Measurements from ENCODE around the gene KLK14. TPM values are rescaled to one million over a fixed set of nuclear protein-coding genes. Genes with fewer than 3 reads are reported as not detected.
A peak's percentile ranks its signal among the peaks of the same experiment; 100 is the strongest.

The KLK14 gene
- under 1 TPM; 0.26 to 0.77 TPM for total RNA-seq

DNA sequence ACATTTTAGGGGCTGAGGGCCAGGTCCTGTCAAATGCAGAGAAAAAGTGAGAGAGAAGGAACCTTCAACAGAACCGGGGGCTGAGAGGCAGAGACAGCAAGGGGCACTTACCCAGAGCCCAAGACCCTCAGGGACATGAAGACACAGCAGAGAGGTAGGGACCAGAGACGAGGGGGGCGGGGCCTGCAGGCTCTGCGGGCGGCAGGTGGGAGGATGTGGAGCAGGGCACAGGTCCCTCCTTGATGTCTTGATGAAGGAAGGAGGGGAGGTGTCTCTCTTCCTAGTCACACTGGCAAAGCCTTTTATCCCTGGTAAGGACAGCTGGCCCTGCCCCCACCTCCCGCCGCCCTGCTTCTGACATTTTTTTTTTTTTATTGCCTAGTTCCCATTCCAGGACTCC is at the start of gene KLK14:
TSS of gene KLK14 (minus strand) at position 277 of the 400 bp plus-strand sequence. CDS start at position 4, 273 bp downstream.
- no peak for ATAC-seq (replicated peaks)
- H3K4me1 Mint-ChIP-seq: peaks cover 7% of the 10 kb centered on the region
- peaks cover 13% of the 10 kb centered on the region for H3K36me3 Mint-ChIP-seq (ENCODE audit: low read depth)
- no peaks in the 10 kb centered on the region for H3K9me3 Mint-ChIP-seq
- no peak within 1 kb of the TSS for H3K4me3 Mint-ChIP-seq
- peak within 1 kb of the TSS; percentile 41 for H3K27ac Mint-ChIP-seq
- peaks cover 10% of the 10 kb centered on the region for H3K27me3 Mint-ChIP-seq

GRCh38 chr19:51131780-51132680 is 49.3 kb upstream of the KLK14 start:
- ATAC-seq (replicated peaks): peak; percentile 25
- peak overlapping the region; percentile 66 for H3K4me3 Mint-ChIP-seq
- peak overlapping the region; percentile 46 for H3K27ac Mint-ChIP-seq
- H3K9me3 Mint-ChIP-seq: no peaks in the 10 kb centered on the region
- H3K27me3 Mint-ChIP-seq: no peaks in the 10 kb centered on the region
- H3K36me3 Mint-ChIP-seq (ENCODE audit: low read depth): no peaks in the 10 kb centered on the region
- peaks cover 19% of the 10 kb centered on the region for H3K4me1 Mint-ChIP-seq

DNA sequence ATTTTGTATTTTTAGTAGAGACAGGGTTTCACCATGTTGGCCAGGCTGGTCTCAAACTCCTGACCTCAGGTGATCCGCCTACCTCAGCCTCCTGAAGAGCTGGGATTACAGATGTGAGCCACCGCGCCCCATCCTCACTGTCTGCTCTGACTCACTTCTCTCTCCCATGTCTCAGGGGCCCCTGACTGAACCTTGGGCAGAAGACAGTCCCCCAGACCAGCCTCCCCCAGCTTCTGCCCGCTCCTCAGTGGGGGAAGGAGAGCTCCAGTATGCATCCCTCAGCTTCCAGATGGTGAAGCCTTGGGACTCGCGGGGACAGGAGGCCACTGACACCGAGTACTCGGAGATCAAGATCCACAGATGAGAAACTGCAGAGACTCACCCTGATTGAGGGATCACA is 47.0 kb upstream of the KLK14 start:
- no peaks in the 10 kb centered on the region for H3K27me3 Mint-ChIP-seq
- H3K36me3 Mint-ChIP-seq (ENCODE audit: low read depth): no peaks in the 10 kb centered on the region
- no peak for ATAC-seq (replicated peaks)
- peaks cover 16% of the 10 kb centered on the region for H3K4me1 Mint-ChIP-seq
- no peak overlapping the region for H3K4me3 Mint-ChIP-seq
- H3K27ac Mint-ChIP-seq: no peak overlapping the region
- no peaks in the 10 kb centered on the region for H3K9me3 Mint-ChIP-seq

- no peaks in the 10 kb centered on the region for H3K36me3 Mint-ChIP-seq (ENCODE audit: low read depth)
- H3K9me3 Mint-ChIP-seq: no peaks in the 10 kb centered on the region
- H3K27ac Mint-ChIP-seq: no peak overlapping the region
- no peak overlapping the region for H3K4me3 Mint-ChIP-seq
- ATAC-seq (replicated peaks): no peak
- H3K27me3 Mint-ChIP-seq: no peaks in the 10 kb centered on the region
- H3K4me1 Mint-ChIP-seq: peaks cover 28% of the 10 kb centered on the region
Measured at GRCh38 chr19:51128227-51128626, 45.5 kb upstream of the KLK14 start.

GRCh38 chr19:51127755-51128154 is 45.1 kb upstream of the KLK14 start:
- H3K4me1 Mint-ChIP-seq: peaks cover 29% of the 10 kb centered on the region
- no peaks in the 10 kb centered on the region for H3K27me3 Mint-ChIP-seq
- H3K4me3 Mint-ChIP-seq: no peak overlapping the region
- H3K36me3 Mint-ChIP-seq (ENCODE audit: low read depth): no peaks in the 10 kb centered on the region
- no peak overlapping the region for H3K27ac Mint-ChIP-seq
- peak; percentile 40 for ATAC-seq (replicated peaks)
- no peaks in the 10 kb centered on the region for H3K9me3 Mint-ChIP-seq

GRCh38 chr19:51127032-51127431 is 44.3 kb upstream of the KLK14 start:
- no peaks in the 10 kb centered on the region for H3K27me3 Mint-ChIP-seq
- no peak overlapping the region for H3K27ac Mint-ChIP-seq
- H3K4me3 Mint-ChIP-seq: no peak overlapping the region
- no peaks in the 10 kb centered on the region for H3K36me3 Mint-ChIP-seq (ENCODE audit: low read depth)
- peaks cover 21% of the 10 kb centered on the region for H3K4me1 Mint-ChIP-seq
- ATAC-seq (replicated peaks): no peak
- no peaks in the 10 kb centered on the region for H3K9me3 Mint-ChIP-seq

DNA sequence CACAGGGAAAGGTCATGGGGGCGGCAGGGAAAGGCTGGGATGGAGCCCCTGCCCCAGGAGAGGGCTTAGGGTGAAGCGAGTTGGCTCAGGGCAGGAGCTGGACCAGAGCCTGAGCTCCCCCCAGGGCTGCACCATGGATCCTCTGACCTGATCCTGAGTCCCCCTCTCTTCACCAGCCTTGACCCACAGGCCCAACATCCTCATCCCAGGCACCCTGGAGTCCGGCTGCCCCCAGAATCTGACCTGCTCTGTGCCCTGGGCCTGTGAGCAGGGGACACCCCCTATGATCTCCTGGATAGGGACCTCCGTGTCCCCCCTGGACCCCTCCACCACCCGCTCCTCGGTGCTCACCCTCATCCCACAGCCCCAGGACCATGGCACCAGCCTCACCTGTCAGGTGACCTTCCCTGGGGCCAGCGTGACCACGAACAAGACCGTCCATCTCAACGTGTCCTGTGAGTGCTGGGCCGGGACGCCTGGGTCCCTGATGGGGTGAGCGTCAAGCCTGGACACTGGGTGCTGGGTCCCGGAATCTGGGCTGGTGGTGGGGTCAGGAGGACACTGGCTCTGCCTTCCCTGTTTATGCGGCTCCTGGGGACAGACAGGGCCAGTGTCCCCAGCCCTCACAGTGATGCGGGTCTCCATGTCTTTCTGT is 42.9 kb upstream of the KLK14 start:
- peak overlapping the region; percentile 63 for H3K4me3 Mint-ChIP-seq
- ATAC-seq (replicated peaks): no peak
- H3K27ac Mint-ChIP-seq: peak overlapping the region; percentile 56
- no peaks in the 10 kb centered on the region for H3K36me3 Mint-ChIP-seq (ENCODE audit: low read depth)
- no peaks in the 10 kb centered on the region for H3K27me3 Mint-ChIP-seq
- H3K4me1 Mint-ChIP-seq: peaks cover 19% of the 10 kb centered on the region
- peaks cover 3% of the 10 kb centered on the region for H3K9me3 Mint-ChIP-seq

DNA sequence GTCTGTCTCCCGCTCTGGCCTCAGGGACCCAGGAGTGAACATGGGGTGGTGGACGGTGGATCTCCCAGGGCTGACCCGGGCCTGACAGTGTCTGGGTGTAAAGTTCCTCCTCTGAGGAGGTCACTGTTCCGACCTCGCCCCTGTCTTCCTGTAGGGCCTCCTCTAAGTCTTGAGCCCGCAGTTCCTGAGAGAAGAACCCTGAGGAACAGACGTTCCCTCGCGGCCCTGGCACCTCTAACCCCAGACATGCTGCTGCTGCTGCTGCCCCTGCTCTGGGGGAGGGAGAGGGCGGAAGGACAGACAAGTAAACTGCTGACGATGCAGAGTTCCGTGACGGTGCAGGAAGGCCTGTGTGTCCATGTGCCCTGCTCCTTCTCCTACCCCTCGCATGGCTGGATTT is 42.0 kb upstream of the KLK14 start, which contains the start of gene SIGLEC9:
TSS of gene SIGLEC9 (plus strand) at position 178 of the 400 bp plus-strand sequence. CDS start at position 247, 69 bp downstream.
- Mint-ChIP-seq H3K27me3 (no peaks in the 10 kb centered on the region), H3K36me3 (ENCODE audit: low read depth) (no peaks in the 10 kb centered on the region), H3K4me1 (peaks cover 19% of the 10 kb centered on the region), H3K27ac (peak within 1 kb of the TSS; percentile 70), H3K4me3 (peak within 1 kb of the TSS; percentile 63), H3K9me3 (peaks cover 3% of the 10 kb centered on the region)
- ATAC-seq (replicated peaks): no peak

GRCh38 chr19:51124216-51124615 is 41.5 kb upstream of the KLK14 start:
- H3K27ac Mint-ChIP-seq: peak overlapping the region; percentile 70
- ATAC-seq (replicated peaks): no peak
- peaks cover 3% of the 10 kb centered on the region for H3K9me3 Mint-ChIP-seq
- H3K36me3 Mint-ChIP-seq (ENCODE audit: low read depth): no peaks in the 10 kb centered on the region
- H3K4me1 Mint-ChIP-seq: peaks cover 19% of the 10 kb centered on the region
- no peaks in the 10 kb centered on the region for H3K27me3 Mint-ChIP-seq
- peak overlapping the region; percentile 63 for H3K4me3 Mint-ChIP-seq

- H3K4me1 Mint-ChIP-seq: peaks cover 18% of the 10 kb centered on the region
- peak overlapping the region; percentile 70 for H3K27ac Mint-ChIP-seq
- H3K4me3 Mint-ChIP-seq: peak overlapping the region; percentile 63
- no peak for ATAC-seq (replicated peaks)
- H3K27me3 Mint-ChIP-seq: no peaks in the 10 kb centered on the region
- peaks cover 3% of the 10 kb centered on the region for H3K9me3 Mint-ChIP-seq
- no peaks in the 10 kb centered on the region for H3K36me3 Mint-ChIP-seq (ENCODE audit: low read depth)
Measured at GRCh38 chr19:51123802-51124201, 41.1 kb upstream of the KLK14 start.

DNA sequence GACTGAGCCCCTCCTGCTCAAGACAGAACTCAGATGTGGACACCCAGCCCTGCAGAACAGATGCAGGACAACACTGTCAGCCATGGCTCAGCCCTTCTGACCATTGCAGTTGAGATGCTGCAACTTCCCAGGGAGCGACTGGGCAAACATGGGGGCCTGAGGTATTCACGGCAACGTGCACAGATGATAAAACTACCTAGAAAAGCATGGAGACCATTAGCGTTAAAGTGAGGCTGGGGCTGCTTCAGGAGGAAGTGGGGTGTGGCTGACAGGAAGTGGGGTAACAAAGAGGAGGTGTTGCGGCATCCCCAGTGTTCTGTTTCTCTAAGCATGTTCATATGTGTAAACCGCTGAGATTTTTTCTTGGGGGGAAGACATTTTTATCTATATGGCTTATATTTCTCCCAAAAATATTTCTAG is 40.7 kb upstream of the KLK14 start:
- H3K27me3 Mint-ChIP-seq: no peaks in the 10 kb centered on the region
- no peaks in the 10 kb centered on the region for H3K36me3 Mint-ChIP-seq (ENCODE audit: low read depth)
- peak; percentile 69 for ATAC-seq (replicated peaks)
- peaks cover 3% of the 10 kb centered on the region for H3K9me3 Mint-ChIP-seq
- H3K4me3 Mint-ChIP-seq: peak overlapping the region; percentile 63
- H3K27ac Mint-ChIP-seq: peak overlapping the region; percentile 70
- H3K4me1 Mint-ChIP-seq: peaks cover 14% of the 10 kb centered on the region

GRCh38 chr19:51122112-51122981 is 39.7 kb upstream of the KLK14 start:
- peak; percentile 53 for ATAC-seq (replicated peaks)
- Mint-ChIP-seq H3K27ac (no peak overlapping the region), H3K4me3 (no peak overlapping the region), H3K36me3 (ENCODE audit: low read depth) (no peaks in the 10 kb centered on the region), H3K27me3 (no peaks in the 10 kb centered on the region), H3K4me1 (peaks cover 13% of the 10 kb centered on the region), H3K9me3 (peaks cover 3% of the 10 kb centered on the region)

GRCh38 chr19:51121257-51121656 is 38.6 kb upstream of the KLK14 start:
- H3K9me3 Mint-ChIP-seq: peaks cover 3% of the 10 kb centered on the region
- H3K4me3 Mint-ChIP-seq: no peak overlapping the region
- H3K4me1 Mint-ChIP-seq: peaks cover 14% of the 10 kb centered on the region
- no peak overlapping the region for H3K27ac Mint-ChIP-seq
- no peaks in the 10 kb centered on the region for H3K27me3 Mint-ChIP-seq
- ATAC-seq (replicated peaks): no peak
- no peaks in the 10 kb centered on the region for H3K36me3 Mint-ChIP-seq (ENCODE audit: low read depth)

GRCh38 chr19:51120160-51120559 is 37.5 kb upstream of the KLK14 start:
- no peaks in the 10 kb centered on the region for H3K27me3 Mint-ChIP-seq
- no peaks in the 10 kb centered on the region for H3K36me3 Mint-ChIP-seq (ENCODE audit: low read depth)
- H3K9me3 Mint-ChIP-seq: peaks cover 3% of the 10 kb centered on the region
- no peak overlapping the region for H3K4me3 Mint-ChIP-seq
- peaks cover 18% of the 10 kb centered on the region for H3K4me1 Mint-ChIP-seq
- ATAC-seq (replicated peaks): no peak
- no peak overlapping the region for H3K27ac Mint-ChIP-seq
